HG02885 (cell line): ENCODE results near the gene TEX48.

ENCODE experiments used
- ATAC-seq: cut with Tn5 transposase; IDR thresholded peaks from one replicate; pipeline ENCODE4 v1.9.1; 2021; ENCODE audit warnings: mild to moderate bottlenecking; ENCODE audit not compliant: unreplicated experiment, poor library complexity

TEX48 gene

GRCh38 chr9:114674076-114674797, 7.8 kb downstream of the TEX48 start:
- ATAC-seq: no peak

GRCh38 chr9:114671605-114672004, 10.4 kb downstream of the TEX48 start:
- no peak for ATAC-seq

GRCh38 chr9:114669961-114670360, 12.0 kb downstream of the TEX48 start:
- no peak for ATAC-seq

GRCh38 chr9:114668146-114668545, 13.8 kb downstream of the TEX48 start:
- no peak for ATAC-seq

GRCh38 chr9:114666851-114667250, 15.1 kb downstream of the TEX48 start:
- peak; percentile 41 for ATAC-seq

- no peak for ATAC-seq
Measured at GRCh38 chr9:114666401-114666800, 15.6 kb downstream of the TEX48 start.

- ATAC-seq: no peak
Measured at GRCh38 chr9:114664181-114664580, 17.8 kb downstream of the TEX48 start.

GRCh38 chr9:114662081-114662989, 19.7 kb downstream of the TEX48 start:
- ATAC-seq: peak; percentile 69

GRCh38 chr9:114657705-114658104, 24.3 kb downstream of the TEX48 start, which contains the start of gene TEX53:
Gene TEX53 (minus strand): TSS chr9:114657805. CDS start chr9:114657774, 31 bp downstream.
- ATAC-seq: no peak

GRCh38 chr9:114656301-114656700, 25.7 kb downstream of the TEX48 start:
- ATAC-seq: no peak

- no peak for ATAC-seq
Measured at GRCh38 chr9:114655689-114656088, 26.3 kb downstream of the TEX48 start.

GRCh38 chr9:114653556-114654159, 28.3 kb downstream of the TEX48 start:
- ATAC-seq: peak; percentile 71

- no peak for ATAC-seq
Measured at GRCh38 chr9:114652776-114653555, 29.0 kb downstream of the TEX48 start.

- ATAC-seq: no peak
Measured at GRCh38 chr9:114643896-114644295, 38.1 kb downstream of the TEX48 start.

- ATAC-seq: no peak
Measured at GRCh38 chr9:114643001-114643400, 39.0 kb downstream of the TEX48 start.

- ATAC-seq: no peak
Measured at GRCh38 chr9:114641967-114642366, 40.0 kb downstream of the TEX48 start.

- ATAC-seq: no peak
Measured at GRCh38 chr9:114638404-114638803, 43.6 kb downstream of the TEX48 start.

GRCh38 chr9:114634387-114634786, 47.6 kb downstream of the TEX48 start:
- no peak for ATAC-seq

- no peak for ATAC-seq
Measured at GRCh38 chr9:114633438-114634089, 48.4 kb downstream of the TEX48 start.

- ATAC-seq: no peak
Measured at GRCh38 chr9:114631166-114631565, 50.8 kb downstream of the TEX48 start.
